Activated CD4-positive, alpha-beta T cell treated with anti-CD3 and anti-CD28 coated beads, Interleukin-2, amount 50 U/mL, for 1 hour (primary cell): Measurements from ENCODE around the gene VEGFC.

Experiments used
- DNase-seq: peaks from one replicate; pipeline ENCODE4 v3.0.0-alpha.2; 2020

The VEGFC gene, protein sequence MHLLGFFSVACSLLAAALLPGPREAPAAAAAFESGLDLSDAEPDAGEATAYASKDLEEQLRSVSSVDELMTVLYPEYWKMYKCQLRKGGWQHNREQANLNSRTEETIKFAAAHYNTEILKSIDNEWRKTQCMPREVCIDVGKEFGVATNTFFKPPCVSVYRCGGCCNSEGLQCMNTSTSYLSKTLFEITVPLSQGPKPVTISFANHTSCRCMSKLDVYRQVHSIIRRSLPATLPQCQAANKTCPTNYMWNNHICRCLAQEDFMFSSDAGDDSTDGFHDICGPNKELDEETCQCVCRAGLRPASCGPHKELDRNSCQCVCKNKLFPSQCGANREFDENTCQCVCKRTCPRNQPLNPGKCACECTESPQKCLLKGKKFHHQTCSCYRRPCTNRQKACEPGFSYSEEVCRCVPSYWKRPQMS

DNA sequence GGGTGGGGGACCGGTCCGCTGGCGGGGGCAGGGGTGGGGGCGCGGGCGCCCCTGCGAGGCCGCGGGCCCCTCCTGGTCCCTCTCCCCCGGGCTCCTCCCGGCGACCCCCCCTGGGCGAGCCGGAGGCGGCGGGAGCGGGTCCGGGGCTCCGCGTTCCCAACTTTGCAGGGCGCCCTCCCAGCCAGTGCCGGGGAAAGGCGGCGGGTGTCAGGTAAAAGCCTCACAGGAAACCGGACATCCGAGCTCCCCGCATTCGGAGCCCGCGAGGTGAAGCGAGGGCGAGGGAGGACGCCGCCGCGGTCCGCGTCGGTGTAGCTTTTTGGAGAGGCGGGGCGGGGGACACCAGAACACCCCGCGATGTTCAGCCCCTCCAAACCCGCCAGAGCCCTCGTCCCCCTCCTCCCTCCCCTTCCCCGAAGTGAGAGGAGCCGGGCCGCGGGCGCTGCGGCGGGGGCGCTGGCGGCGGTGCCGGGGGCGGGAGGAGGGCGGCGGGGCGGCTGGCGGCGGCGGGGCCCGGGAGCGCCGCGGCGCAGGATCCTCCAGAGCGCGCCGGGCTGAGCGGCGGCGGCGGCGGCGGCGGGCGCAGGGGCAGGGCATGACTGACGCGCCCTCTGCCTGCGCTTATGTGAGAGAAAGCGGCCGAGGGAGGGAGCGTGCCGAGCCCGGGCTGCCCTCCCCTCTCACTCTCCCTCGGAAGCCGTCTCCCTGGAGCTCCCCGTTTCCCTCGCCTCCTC, at the start of gene VEGFC:
VEGFC (minus strand) TSS at position 597 of the 734 bp plus-strand sequence. CDS start 611 bp downstream, outside the sequence.
- DNase-seq, result no peak

DNA sequence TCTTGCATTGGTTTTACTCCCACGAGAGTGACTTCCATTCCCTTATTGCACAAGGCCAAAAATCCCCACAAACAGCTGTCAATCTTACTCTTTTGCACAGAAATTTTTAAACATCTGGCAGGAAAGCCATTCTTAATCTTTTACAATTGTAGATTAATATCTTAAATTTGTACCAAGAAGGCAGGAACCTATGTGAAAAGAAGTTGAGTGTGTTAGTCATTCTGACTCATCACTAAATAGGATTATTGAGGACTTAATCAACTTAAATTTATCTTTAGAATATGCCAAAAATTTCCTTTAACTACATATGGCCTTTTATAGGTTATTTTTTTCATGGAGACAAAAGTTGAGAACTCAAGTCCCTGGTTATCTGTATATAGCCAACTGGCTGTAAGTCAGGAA, 49.0 kb upstream of the VEGFC start:
- DNase-seq, result no peak

DNA sequence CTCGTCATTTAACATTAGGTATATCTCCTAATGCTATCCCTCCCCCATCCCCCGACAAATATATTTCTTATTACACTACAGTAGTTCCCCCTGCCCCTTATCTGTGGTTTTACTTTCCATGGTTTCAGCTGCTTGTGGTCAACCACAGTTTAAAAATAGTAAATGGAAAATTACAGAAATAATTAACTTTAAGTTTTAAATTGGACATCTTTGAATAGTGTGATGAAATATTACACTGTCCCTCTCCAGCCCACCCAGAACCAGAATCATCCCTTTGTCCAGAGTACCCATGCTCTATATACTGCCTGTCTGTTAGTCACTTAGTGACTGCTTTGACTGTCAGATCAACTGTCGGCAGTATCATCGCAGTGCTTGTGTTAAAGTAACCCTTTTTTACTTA, 47.4 kb upstream of the VEGFC start:
- DNase-seq, result no peak

DNA sequence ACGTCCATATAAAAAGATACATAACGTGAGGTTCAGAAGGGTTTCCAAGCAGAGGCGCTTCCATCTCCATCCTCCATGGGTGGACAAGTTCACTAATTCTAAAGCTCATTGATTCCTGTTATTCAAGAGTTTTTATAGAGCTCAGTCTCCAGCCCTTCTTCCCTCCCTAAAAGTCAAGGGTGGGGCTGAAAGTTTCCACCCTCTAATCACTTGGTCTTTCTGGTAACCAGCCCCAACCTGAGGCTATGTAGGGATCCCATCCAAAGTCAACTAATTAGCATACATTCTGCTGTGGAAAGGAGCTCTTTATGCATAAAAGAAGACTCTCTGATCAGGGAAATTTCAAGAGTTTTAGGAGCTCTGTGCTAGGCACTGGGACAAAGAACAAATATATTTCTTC, 46.9 kb upstream of the VEGFC start:
- DNase-seq, result no peak

- DNase-seq, result no peak
These were observed 46.1 kb upstream of the VEGFC start for GRCh38 chr4:176838601-176839433.

- DNase-seq, result no peak
These were observed 44.6 kb upstream of the VEGFC start for GRCh38 chr4:176837169-176837895.

DNA sequence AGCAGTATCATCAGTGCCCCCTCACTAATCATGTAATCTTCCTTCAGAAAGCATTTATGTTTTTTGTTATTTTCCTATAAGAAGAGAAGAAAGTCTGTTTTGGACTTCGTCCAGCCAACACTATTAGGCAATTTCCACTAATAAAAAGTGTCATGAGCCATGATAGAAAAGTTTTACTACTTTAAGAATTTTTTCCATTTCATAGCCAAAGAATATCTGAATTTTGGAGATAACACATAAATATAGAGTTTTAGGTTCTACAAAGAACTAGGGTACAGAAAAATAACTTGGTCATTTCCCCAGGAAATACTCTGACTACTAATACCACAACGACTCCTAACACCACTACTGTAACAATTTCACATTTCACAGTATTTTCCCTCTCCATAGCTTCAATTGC, 41.8 kb upstream of the VEGFC start:
- DNase-seq, result no peak

DNA sequence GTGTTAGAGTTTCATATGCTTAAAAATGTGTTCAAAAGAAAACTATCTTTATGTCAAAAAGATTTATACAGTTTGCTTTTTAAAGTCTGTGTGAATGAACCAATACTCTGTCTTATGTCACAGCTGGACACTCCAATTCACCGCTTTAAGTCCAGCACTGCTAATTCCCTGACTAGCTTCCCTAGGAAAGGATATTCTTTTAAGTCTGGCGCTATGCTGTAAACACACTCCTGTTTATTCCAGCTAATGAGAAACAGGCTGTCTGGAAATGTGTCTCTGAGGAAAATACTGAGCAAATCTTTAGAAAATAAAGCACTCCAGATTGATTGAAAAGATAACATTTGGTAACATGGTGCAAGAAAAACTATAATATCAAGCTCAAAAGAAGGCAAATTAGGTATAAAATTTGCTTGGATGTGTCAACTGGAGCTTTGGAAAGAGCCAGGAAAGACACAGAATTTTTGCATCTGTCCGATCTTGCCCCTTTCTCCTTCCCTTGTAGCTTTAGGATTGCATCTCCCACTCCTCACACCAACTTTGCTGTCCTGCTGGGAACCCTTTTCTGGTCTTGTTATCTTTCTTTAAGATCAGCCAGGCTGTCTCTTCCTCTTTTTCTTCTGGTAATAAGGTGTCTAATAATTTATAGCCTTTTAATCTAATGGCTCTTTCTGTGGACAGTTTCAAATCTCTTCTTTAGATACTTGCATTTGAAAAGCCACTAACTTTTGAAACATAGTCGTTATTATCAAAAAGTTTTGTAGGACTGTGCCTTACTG, 40.9 kb upstream of the VEGFC start:
- no peak for DNase-seq

DNA sequence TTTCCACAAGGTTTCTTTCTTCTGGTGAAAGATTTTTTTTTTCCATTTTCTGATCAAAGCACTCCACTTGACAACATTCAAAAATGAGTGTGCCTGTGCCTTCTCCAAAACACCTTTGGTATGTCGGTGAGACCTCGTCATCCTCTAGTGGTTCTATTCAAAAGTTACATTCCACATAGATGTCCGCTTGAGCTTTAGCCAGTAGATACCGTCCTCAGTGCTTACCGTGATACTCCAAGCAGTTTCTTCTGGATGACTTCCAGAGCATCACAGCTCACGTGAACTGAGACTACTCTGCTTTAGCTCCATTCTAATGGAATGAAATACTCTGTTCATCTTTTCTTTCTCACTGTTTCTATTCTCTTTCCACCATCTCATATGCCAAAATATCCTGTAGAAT, 38.2 kb upstream of the VEGFC start:
- DNase-seq, result no peak

DNA sequence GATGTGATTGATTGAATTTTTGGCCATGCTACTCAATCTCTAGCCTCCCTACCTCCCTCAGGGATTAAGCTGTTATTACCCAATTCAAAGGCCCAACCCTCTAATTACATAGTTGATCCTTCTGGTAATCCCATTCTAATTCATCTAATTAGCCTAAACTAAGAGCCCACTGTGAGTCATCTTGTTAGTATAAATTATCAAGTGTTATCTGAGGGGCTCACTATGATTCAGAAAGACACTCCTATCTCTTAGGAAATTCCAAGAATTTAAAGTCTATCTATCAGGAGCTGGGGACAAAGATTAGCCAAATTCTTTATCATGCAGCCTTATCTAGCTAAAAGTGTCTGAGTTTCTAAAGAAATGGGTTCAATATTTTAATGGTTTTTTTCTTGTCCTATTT, 32.9 kb upstream of the VEGFC start:
- DNase-seq, result no peak

DNA sequence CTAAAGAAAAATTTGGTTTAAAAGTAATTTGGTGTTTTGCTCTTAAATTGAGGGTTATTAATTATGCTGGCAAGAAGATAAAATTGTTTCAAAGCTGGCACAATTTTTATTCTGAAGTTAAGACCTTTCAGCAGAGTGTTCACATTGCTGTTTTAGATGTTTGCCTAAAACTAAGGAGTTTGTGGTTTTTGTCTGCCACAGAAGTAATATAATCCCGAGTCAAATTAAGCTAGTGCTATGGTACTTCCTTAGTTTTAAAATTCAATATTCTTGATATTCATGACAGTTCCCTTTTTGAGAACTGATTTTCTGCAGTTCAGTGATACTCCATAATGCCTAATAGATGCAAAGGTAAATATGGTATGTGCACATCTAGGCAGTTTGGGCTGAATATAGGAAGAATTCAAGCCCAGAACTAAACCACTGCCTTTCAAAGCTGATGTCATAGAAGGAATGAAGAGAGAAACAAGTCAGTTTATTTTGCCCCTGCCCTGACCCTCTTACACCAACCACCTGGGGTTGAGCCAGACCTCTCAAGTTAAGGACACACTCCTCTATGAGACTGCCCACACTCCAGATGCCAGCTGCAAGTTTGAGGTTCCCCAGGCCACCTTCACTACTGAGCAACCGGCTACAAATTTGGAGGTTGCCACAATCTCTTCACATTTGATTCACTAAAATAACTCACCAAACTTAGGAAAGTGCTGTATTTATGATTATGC, 32.1 kb upstream of the VEGFC start:
- DNase-seq, result no peak

GRCh38 chr4:176818531-176818930, 25.8 kb upstream of the VEGFC start:
- DNase-seq, result no peak

DNA sequence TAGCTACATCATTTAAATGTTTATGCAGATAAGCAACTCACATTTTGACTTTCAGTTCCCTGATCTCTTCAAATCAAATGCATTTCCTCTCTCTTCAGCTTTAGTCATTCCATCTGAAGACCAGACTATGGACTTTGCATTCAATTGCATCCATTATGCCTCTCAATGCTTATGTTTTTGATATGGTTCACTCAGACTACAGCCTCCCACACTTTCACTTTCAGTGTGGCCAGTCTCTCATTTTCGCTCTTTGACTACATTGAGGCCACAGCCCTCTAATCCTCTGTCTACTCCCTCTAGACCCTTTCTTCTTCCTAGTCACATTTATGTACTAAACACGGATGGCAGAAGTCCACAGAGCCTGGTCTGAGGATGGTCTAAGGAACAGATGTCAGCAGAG, 24.5 kb upstream of the VEGFC start:
- DNase-seq, result no peak

GRCh38 chr4:176814770-176815169, 22.0 kb upstream of the VEGFC start:
- DNase-seq, result no peak

- no peak for DNase-seq
These were observed 17.9 kb upstream of the VEGFC start for GRCh38 chr4:176810481-176811249.

- DNase-seq, result no peak
These were observed 14.2 kb upstream of the VEGFC start for GRCh38 chr4:176806778-176807375.

GRCh38 chr4:176805155-176805554, 12.4 kb upstream of the VEGFC start:
- DNase-seq, result no peak

GRCh38 chr4:176800891-176801534, 8.3 kb upstream of the VEGFC start:
- DNase-seq, result no peak

GRCh38 chr4:176799653-176800052, 6.9 kb upstream of the VEGFC start:
- no peak for DNase-seq
